LNCaP clone FGC (cell line): Measurements from ENCODE around the gene CD2.
"Not testable (repeated sequence)": the region's sequence is repeated elsewhere in the genome, so short reads cannot be mapped to it uniquely, and the experiment has no call there.

Experiments
- DNase-seq: peaks from one replicate; pipeline ENCODE4 v3.0.0-alpha.2; 2011; ENCODE audit warnings: low read depth
- H3K4me3 ChIP-seq: 2 replicates; pipeline ENCODE4 v1.5.1; 2011; ENCODE audit warnings: mild to moderate bottlenecking, low read depth, low read length, control low read depth
- CTCF ChIP-seq: IDR thresholded peaks from 2 replicates; pipeline ENCODE4 v1.5.1; 2012; ENCODE audit warnings: mild to moderate bottlenecking; ENCODE audit not compliant: control insufficient read depth, insufficient read depth; ENCODE audit errors: extremely low read depth

The CD2 gene

GRCh38 chr1:116751146-116751545 is 3.1 kb upstream of the CD2 start:
- TF ChIP-seq CTCF: no peak
- DNase-seq: no peak
- H3K4me3 ChIP-seq: no peak overlapping the region

DNA sequence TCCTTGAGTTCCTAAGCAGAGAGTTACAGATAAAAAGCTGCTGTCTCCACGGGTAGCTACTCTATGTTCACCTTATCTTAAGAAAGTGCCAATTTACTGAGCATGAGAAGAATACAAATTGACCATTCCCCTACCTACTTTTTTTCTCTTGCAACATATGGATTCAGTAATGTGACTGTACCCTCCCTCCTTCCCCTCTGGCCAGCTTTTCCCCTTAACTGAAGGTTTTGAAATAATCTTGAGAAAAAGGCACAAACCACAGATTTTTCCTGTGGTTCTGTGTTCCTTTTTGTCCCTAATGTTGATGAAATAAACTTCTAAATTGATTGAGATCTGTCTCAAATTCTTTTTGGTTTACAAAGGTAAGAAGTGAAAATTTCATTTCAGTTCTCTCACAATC is 2.6 kb upstream of the CD2 start:
- no peak overlapping the region for H3K4me3 ChIP-seq
- TF ChIP-seq CTCF: no peak
- DNase-seq: no peak

DNA sequence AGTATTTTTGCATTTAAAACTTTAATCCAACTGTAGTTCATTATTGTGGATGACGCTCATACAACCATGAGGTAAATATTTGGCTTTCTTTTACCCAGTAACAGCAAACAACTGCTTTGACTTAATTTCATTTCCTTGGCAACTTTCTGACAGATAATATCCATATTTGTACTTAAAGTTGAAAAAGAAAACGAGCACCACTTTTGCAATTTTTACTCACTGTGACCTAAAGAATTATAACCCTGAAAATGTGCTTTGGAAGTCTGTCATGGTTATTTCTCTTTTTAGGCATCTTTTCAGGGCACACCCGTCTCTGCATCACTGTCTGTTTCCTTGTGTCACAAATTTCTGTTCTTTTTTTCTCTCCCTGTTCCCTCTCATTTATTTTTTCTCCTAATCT is 918 bp upstream of the CD2 start:
- TF ChIP-seq CTCF: no peak
- no peak overlapping the region for H3K4me3 ChIP-seq
- DNase-seq: no peak

- no peak for DNase-seq
- no peak overlapping the region for H3K4me3 ChIP-seq
- TF ChIP-seq CTCF: no peak
Measured at GRCh38 chr1:116755066-116755465, 836 bp downstream of the CD2 start.

DNA sequence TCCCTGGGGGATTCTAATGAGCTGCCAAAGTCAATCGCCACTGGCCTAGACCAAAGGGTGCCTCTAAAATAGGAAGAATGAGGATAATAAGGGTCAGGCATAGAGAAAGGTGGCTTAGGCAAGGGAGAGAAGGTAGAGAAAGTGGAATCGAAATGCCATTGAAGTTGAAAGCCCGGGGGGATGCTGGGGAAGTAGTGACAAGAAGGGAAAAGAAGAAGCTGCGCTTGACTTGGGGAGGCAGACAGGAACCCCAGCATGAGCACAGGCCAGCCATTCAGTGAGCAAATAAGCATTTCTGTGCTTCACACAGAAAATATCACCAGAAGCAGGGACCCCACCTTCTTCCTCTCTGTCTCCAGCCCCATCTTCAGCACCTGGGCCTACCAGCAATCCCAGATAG is 1.5 kb downstream of the CD2 start:
- DNase-seq: no peak

DNA sequence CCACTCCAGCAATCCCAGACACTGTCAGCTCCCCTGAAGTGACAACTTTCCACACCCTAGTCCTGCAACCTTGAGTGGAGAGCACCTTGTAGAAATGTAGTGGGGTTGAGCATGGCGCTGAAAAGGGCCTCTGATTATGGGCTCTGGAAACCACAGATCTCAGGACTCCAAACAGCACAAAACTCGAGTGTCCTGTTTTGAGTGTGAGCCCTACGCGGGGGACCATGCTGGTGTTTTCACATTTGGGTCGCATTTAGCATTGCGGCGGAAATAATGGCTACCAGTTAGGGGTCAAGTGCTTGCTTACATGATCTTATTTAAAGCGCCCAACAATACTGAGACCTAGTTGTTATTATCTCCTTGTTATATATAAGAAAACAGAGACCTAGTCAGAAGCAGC is 1.9 kb downstream of the CD2 start:
- not testable (repeated sequence) for DNase-seq, H3K4me3 ChIP-seq

More for the DNA sequence above, 1.5 kb downstream of the CD2 start:
- TF ChIP-seq CTCF: no peak
- H3K4me3 ChIP-seq: no peak overlapping the region

DNA sequence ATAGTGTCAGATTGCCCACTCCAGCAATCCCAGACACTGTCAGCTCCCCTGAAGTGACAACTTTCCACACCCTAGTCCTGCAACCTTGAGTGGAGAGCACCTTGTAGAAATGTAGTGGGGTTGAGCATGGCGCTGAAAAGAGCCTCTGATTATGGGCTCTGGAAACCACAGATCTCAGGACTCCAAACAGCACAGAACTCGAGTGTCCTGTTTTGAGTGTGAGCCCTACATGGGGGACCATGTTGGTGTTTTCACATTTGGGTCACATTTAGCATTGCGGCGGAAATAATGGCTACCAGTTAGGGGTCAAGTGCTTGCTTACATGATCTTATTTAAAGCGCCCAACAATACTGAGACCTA is 4.2 kb downstream of the CD2 start:
- H3K4me3 ChIP-seq, DNase-seq: not testable (repeated sequence)

DNA sequence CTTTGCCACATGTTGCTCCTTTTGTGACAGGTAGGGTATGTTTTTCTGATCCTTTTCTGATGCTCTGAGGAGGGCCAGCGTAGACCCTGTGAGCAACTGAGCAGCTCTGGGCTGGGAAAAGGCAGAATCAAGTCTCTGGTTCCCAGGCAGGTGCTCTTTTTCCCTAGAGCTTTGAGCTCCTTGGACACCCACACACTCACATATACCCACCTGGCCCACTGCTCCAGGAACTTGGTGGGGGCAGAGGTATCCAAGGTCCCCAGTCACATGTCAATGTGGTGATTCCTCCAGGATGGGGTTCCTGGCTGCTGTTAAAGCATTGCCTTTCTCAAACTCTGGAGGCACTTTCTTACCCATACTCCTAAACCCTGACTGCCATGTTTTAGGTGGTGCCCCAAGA is 5.4 kb downstream of the CD2 start:
- no peak for TF ChIP-seq CTCF
- no peak overlapping the region for H3K4me3 ChIP-seq
- DNase-seq: no peak
